Daoy (cell line): Measurements from ENCODE around the gene ABCA7. TPM values are rescaled to one million over a fixed set of nuclear protein-coding genes. Genes with fewer than 3 reads are reported as not detected.

Experiments
- DNase-seq: peaks from one replicate; pipeline ENCODE4 v3.0.0-alpha.2; 2015; ENCODE audit warnings: low read depth
- total RNA-seq: library from RNA; depleted of rRNA; stranded (reverse); fragments of >200 nt; shearing (Covaris generic); gene quantifications from 2 replicates; pipeline ENCODE4 v1.2.3, GENCODE V29; 2014; rRNA removed

ABCA7 gene, protein sequence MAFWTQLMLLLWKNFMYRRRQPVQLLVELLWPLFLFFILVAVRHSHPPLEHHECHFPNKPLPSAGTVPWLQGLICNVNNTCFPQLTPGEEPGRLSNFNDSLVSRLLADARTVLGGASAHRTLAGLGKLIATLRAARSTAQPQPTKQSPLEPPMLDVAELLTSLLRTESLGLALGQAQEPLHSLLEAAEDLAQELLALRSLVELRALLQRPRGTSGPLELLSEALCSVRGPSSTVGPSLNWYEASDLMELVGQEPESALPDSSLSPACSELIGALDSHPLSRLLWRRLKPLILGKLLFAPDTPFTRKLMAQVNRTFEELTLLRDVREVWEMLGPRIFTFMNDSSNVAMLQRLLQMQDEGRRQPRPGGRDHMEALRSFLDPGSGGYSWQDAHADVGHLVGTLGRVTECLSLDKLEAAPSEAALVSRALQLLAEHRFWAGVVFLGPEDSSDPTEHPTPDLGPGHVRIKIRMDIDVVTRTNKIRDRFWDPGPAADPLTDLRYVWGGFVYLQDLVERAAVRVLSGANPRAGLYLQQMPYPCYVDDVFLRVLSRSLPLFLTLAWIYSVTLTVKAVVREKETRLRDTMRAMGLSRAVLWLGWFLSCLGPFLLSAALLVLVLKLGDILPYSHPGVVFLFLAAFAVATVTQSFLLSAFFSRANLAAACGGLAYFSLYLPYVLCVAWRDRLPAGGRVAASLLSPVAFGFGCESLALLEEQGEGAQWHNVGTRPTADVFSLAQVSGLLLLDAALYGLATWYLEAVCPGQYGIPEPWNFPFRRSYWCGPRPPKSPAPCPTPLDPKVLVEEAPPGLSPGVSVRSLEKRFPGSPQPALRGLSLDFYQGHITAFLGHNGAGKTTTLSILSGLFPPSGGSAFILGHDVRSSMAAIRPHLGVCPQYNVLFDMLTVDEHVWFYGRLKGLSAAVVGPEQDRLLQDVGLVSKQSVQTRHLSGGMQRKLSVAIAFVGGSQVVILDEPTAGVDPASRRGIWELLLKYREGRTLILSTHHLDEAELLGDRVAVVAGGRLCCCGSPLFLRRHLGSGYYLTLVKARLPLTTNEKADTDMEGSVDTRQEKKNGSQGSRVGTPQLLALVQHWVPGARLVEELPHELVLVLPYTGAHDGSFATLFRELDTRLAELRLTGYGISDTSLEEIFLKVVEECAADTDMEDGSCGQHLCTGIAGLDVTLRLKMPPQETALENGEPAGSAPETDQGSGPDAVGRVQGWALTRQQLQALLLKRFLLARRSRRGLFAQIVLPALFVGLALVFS (N-terminal part only)
- 0.89 and 0.97 TPM in 2 replicates for total RNA-seq

GRCh38 chr19:1039646-1040475 is at the start of gene ABCA7:
Gene ABCA7 (plus strand): TSS chr19:1040107. CDS start chr19:1041362, 1,255 bp downstream.
- peak; percentile 99 for DNase-seq

GRCh38 chr19:990119-990571 is 49.8 kb upstream of the ABCA7 start:
- no peak for DNase-seq

DNA sequence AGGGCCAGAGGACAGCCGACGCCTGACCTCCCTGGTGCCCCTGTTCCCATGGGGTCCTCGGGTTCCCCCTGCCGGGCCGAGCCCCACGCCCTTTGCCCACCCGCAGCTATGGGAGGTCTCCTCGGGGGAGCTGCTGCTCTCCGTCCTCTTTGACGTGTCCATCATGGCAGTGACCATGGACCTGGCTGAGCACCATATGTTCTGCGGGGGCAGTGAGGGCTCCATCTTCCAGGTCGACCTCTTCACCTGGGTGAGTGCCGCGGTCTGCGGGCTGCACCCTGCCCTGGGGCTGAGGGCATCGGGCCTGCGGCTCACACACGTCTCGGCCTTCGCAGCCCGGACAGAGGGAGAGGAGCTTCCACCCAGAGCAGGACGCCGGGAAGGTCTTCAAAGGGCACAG is 49.2 kb upstream of the ABCA7 start:
- DNase-seq, result no peak

DNA sequence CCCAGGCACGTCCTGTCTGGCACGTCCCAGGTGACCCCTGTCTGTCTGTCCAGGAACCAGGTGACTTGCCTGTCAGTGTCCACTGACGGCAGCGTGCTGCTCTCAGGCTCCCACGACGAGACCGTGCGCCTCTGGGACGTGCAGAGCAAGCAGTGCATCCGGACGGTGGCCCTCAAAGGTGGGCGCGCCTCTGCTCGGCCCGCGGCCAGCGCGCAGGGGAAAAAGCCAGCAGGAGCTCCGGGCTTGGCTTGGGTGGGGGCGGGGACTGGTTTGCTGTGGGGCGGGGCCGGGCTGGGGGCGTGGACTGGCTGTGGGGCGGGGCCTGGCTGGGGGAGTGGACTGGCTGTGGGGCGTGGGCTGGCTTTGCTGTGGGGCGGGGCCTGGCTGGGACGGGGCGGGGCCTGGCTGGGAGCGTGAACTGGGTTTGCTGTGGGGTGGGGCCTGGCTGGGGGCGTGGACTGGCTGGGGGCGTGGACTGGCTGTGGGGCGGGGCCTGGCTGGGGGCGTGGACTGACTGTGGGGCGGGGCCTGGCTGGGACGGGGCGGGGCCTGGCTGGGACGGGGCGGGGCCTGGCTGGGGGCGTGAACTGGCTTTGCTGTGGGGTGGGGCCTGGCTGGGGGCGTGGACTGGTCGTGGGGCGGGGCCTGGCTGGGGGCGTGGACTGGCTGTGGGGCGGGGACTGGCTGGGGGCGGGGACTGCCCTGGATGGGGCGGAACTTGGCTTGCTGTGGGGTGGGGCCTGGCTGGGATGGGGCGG is 48.6 kb upstream of the ABCA7 start:
- DNase-seq, result peak; percentile 51

GRCh38 chr19:991932-992669 is 47.8 kb upstream of the ABCA7 start:
- DNase-seq, result no peak

DNA sequence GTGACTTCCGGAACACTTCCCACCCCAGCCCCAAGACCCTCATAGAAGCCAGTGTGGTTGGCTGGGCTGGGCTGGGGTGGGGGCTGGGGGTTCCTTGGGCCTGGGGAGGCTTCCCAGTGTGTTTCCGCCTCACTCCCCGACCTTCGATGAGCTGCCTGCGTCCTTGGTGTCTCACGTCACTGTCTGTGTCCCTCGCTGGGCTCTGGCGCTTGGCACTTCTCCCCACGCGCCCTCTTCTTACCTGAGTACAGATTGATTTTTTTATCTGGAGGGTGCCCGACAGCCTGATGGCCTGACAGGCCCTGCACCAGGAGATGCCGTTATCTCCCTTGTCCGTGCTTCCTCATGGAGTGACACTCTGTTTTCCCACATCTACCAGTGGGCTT is 47.2 kb upstream of the ABCA7 start:
- no peak for DNase-seq

- no peak for DNase-seq
Observed at GRCh38 chr19:993361-993830, 46.5 kb upstream of the ABCA7 start.

DNA sequence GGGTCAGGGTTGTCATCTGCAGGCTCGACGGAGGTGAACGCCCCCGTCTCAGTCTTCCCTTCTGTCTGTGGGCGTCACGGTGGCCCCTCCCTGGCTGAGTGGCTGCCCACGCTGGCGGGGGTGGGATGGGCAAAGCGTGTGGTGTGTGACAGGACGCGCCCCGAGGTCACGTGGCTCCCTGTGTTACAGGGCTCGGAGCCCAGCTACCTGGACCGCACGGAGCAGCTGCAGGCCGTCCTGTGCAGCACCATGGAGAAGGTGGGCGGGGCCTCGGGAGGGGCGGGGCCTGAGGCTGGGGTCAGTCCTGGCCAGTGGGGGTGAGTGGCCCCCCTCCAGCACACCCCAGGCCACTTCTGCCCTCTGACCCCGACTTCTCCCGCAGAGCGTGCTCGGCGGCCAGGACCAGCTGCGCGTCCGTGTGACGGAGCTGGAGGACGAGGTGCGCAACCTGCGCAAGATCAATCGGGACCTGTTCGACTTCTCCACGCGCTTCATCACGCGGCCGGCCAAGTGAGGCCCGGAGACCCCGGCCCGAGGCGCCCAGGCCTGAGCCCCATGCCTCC is 46.0 kb upstream of the ABCA7 start:
- DNase-seq, result no peak

DNA sequence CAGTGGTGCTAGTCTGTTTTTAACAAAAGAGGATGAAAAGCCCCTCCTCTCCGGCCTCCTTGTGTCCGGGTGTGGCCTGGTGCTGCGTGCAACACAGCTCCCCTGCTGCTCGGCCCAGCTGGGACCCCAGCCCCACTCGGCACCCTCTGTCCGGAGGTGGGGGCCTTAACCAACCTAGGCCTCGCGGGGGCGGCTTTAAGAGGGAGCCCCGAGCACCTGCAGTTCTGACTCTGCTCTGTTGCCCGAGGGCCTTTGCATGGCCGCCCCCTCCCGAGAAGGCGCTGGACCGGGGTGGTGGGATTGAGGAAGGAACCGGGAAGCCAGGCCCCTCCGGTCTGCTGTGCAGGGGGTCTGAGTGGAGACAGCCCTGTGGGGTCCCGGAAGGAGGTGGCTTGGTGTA is 45.4 kb upstream of the ABCA7 start:
- DNase-seq, result no peak

GRCh38 chr19:995051-995827 is 44.7 kb upstream of the ABCA7 start:
- peak; percentile 51 for DNase-seq

GRCh38 chr19:996051-996838 is 43.7 kb upstream of the ABCA7 start:
- DNase-seq, result peak; percentile 81

DNA sequence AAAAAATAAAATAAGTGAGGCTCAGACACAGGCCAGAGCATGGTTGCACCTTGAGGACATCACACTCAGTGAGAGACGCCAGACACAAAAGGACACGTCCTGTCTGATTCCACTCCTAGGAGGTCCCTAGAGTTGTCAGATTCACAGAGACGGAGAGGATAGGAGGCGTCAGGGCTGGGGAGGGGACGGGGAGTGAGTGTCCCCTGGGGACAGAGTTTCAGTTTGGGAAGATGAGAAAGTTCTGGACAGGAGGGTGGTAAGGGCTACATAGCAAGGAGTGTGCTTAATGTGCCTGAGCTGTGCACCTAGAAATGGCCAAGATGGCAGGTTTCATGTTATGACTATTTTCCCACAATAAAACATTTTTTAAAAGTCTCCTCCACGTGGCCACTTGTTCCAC is 41.8 kb upstream of the ABCA7 start:
- no peak for DNase-seq

DNA sequence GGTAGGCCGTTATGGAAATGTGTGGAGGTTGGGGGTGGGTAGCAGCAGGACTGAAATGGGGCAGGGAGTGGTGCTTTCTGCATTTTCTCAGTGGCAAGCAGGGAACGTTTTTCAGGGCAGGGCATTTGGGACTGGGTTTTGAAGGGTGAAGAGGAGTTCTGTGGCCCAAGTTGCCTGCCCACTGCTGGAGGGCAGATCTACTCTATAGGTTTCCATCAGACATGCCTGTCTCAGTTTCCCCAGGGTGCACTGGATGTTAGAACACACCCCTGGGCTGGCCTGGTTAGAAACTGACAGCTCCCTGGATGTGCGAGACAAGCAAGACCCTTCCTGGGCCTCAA is 40.6 kb upstream of the ABCA7 start:
- no peak for DNase-seq

GRCh38 chr19:1000095-1000494 is 39.8 kb upstream of the ABCA7 start, which contains the start of gene GRIN3B:
Gene GRIN3B (plus strand): TSS chr19:1000419. CDS start chr19:1000438, 19 bp downstream.
- peak; percentile 63 for DNase-seq

- DNase-seq, result no peak
Observed at GRCh38 chr19:1000591-1001537, 39.0 kb upstream of the ABCA7 start.

DNA sequence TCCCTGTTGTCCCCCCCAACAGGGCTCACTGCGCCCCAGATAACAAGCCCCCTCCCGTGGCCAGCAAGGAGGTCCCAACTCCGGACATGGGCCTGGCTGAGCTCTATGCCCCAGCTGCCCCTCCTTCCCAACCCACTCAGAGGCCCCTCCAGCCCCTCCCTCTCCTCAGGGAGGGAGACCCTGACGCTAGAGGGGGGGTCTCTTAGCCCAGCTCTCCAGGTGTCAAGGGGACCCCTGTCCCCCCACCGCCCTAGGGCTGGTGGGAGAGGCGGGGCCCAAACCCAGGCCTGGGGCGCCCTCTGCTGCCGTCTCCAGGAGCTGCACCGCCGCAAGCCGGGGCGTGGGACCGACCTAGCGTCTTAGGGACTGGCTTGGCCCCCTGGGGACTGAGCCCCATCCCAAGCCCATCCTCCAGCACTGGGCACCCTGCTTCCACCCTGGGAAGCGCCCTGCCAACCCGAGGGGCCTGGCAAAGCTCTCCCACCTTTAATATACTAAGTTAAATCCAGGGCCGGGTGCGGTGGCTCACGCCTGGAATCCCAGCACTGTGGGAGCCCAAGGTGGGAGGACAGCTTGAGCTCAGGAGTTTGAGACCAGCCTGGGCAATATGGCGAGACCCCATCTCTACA is 38.3 kb upstream of the ABCA7 start:
- peak; percentile 63 for DNase-seq
